SK-N-SH (cell line): ENCODE results near the gene AFAP1.

ENCODE experiments used
- CHD2 ChIP-seq: fragments of 150-350 bp; IDR thresholded peaks from 2 replicates; pipeline ENCODE4 v1.6.1; 2018; ENCODE audit warnings: low read length; ENCODE audit not compliant: partially characterized antibody
- GABPA ChIP-seq: IDR thresholded peaks from 2 replicates; pipeline ENCODE4 v1.4.0; 2012; ENCODE audit warnings: low read depth, mild to moderate bottlenecking
- MXI1 ChIP-seq: IDR thresholded peaks from 2 replicates; pipeline ENCODE4 v1.6.1; 2012; ENCODE audit warnings: mild to moderate bottlenecking, low read depth, low read length, improper control_type of control experiment
- NFIC ChIP-seq: IDR thresholded peaks from 2 replicates; pipeline ENCODE4 v1.4.0; 2012; ENCODE audit warnings: borderline replicate concordance
- POLR2AphosphoS5 ChIP-seq: IDR thresholded peaks from 2 replicates; pipeline ENCODE4 v1.6.1; 2012; ENCODE audit warnings: low read depth, low read length
- RAD21 ChIP-seq: IDR thresholded peaks from 2 replicates; pipeline ENCODE4 v1.6.1; 2012; ENCODE audit warnings: mild to moderate bottlenecking, low read length
- RFX5 ChIP-seq: IDR thresholded peaks from 2 replicates; pipeline ENCODE4 v1.6.1; 2012; ENCODE audit warnings: mild to moderate bottlenecking, improper control_type of control experiment, low read length
- SIN3A ChIP-seq: IDR thresholded peaks from 2 replicates; pipeline ENCODE4 v1.6.1; 2012; ENCODE audit warnings: low read depth, mild to moderate bottlenecking, low read length, moderate library complexity, borderline replicate concordance
- TAF1 ChIP-seq: IDR thresholded peaks from 2 replicates; pipeline ENCODE4 v1.6.1; 2012; ENCODE audit warnings: low read depth, mild to moderate bottlenecking, low read length, moderate library complexity, borderline replicate concordance
- TF ChIP-seq, protein P1 (sequence below): IDR thresholded peaks from 2 replicates; pipeline ENCODE4 v1.4.0; 2012; ENCODE audit warnings: low read depth, borderline replicate concordance
- TF ChIP-seq, protein P2 (sequence below): IDR thresholded peaks from 2 replicates; pipeline ENCODE4 v1.4.0; 2012; ENCODE audit warnings: low read depth, borderline replicate concordance
- TF ChIP-seq, protein P3 (sequence below): fragments of 200-600 bp; sonication (generic); IDR thresholded peaks from 2 replicates; pipeline ENCODE4 v1.6.1; 2017; ENCODE audit warnings: antibody characterized with exemption, mild to moderate bottlenecking, moderate library complexity

DNA sequence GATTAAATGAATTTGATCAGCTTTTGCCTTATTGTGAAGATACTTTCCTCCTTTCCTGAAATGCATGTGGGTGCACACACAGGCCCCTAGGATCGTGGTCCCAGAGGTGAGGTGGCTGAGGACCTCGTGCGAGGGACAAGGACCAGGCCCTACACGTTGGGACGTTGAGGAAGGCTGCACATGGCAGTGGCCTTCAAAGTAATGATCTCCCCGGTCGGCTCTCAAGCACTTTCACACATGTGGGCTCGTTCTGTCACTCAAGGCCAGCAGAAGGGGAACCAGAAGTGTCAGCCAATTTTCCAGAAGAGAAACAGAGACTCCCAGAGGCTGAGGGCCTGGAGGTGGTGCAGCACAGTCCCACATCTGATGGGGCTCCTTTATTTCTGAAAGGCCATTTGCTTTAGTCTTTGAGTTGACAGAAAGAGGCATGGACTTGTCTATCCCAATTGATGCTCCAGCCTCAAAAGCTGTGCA lies 196.8 kb downstream of the AFAP1 start:
- no peak for TF ChIP-seq POLR2AphosphoS5
- no peak for TF ChIP-seq TAF1
- TF ChIP-seq NFIC = no peak
- no peak for TF ChIP-seq SIN3A
- TF ChIP-seq CHD2 = no peak
- TF ChIP-seq, protein P1, sequence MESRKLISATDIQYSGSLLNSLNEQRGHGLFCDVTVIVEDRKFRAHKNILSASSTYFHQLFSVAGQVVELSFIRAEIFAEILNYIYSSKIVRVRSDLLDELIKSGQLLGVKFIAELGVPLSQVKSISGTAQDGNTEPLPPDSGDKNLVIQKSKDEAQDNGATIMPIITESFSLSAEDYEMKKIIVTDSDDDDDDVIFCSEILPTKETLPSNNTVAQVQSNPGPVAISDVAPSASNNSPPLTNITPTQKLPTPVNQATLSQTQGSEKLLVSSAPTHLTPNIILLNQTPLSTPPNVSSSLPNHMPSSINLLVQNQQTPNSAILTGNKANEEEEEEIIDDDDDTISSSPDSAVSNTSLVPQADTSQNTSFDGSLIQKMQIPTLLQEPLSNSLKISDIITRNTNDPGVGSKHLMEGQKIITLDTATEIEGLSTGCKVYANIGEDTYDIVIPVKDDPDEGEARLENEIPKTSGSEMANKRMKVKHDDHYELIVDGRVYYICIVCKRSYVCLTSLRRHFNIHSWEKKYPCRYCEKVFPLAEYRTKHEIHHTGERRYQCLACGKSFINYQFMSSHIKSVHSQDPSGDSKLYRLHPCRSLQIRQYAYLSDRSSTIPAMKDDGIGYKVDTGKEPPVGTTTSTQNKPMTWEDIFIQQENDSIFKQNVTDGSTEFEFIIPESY = no peak
- TF ChIP-seq, protein P2, sequence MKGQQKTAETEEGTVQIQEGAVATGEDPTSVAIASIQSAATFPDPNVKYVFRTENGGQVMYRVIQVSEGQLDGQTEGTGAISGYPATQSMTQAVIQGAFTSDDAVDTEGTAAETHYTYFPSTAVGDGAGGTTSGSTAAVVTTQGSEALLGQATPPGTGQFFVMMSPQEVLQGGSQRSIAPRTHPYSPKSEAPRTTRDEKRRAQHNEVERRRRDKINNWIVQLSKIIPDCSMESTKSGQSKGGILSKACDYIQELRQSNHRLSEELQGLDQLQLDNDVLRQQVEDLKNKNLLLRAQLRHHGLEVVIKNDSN = no peak
- TF ChIP-seq, protein P3, sequence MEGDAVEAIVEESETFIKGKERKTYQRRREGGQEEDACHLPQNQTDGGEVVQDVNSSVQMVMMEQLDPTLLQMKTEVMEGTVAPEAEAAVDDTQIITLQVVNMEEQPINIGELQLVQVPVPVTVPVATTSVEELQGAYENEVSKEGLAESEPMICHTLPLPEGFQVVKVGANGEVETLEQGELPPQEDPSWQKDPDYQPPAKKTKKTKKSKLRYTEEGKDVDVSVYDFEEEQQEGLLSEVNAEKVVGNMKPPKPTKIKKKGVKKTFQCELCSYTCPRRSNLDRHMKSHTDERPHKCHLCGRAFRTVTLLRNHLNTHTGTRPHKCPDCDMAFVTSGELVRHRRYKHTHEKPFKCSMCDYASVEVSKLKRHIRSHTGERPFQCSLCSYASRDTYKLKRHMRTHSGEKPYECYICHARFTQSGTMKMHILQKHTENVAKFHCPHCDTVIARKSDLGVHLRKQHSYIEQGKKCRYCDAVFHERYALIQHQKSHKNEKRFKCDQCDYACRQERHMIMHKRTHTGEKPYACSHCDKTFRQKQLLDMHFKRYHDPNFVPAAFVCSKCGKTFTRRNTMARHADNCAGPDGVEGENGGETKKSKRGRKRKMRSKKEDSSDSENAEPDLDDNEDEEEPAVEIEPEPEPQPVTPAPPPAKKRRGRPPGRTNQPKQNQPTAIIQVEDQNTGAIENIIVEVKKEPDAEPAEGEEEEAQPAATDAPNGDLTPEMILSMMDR = no peak
- TF ChIP-seq GABPA = no peak
- TF ChIP-seq MXI1 = no peak
- no peak for TF ChIP-seq RAD21
- TF ChIP-seq RFX5 = no peak
